Endodermal cell (in vitro differentiated cells): ENCODE measurements around the gene RELCH. TPM values are rescaled to one million over a fixed set of nuclear protein-coding genes. Genes with fewer than 3 reads are reported as not detected.

Experiments used
- DNase-seq: peaks from one replicate; pipeline ENCODE4 v3.0.0-alpha.2; 2017
- H3K27ac ChIP-seq: 2 replicates; pipeline ENCODE4 v1.5.1; 2013; ENCODE audit warnings: mild to moderate bottlenecking, low read depth, low read length, moderate library complexity
- H3K27me3 ChIP-seq: 2 replicates; pipeline ENCODE4 v1.6.1; 2013; ENCODE audit warnings: mild to moderate bottlenecking, low read length, moderate library complexity; ENCODE audit not compliant: insufficient read depth, control insufficient read depth, poor library complexity, severe bottlenecking
- H3K36me3 ChIP-seq: 2 replicates; pipeline ENCODE4 v1.7.0; 2013; ENCODE audit warnings: mild to moderate bottlenecking, low read length, moderate library complexity; ENCODE audit not compliant: control insufficient read depth, insufficient read depth
- H3K4me1 ChIP-seq: one replicate; pipeline ENCODE4 v1.7.0; 2013; ENCODE audit warnings: low read length; ENCODE audit not compliant: control insufficient read depth, insufficient read depth
- H3K4me3 ChIP-seq: 2 replicates; pipeline ENCODE4 v1.5.1; 2013; ENCODE audit warnings: mild to moderate bottlenecking, low read length, moderate library complexity
- H3K9ac ChIP-seq: 2 replicates; pipeline ENCODE4 v1.6.1; 2013; ENCODE audit warnings: mild to moderate bottlenecking, low read length, moderate library complexity; ENCODE audit not compliant: poor library complexity, severe bottlenecking; ENCODE audit errors: extremely low read depth
- H3K9me3 ChIP-seq: 2 replicates; pipeline ENCODE4 v1.6.1; 2013; ENCODE audit warnings: mild to moderate bottlenecking, low read length, moderate library complexity; ENCODE audit not compliant: control insufficient read depth
- H3K27ac Mint-ChIP-seq: 2 replicates; pipeline ENCODE4 v1.8.0; 2020; ENCODE audit warnings: mixed read lengths
- H3K27me3 Mint-ChIP-seq: 2 replicates; pipeline ENCODE4 v1.8.0; 2021; ENCODE audit warnings: mild to moderate bottlenecking, mixed read lengths; ENCODE audit not compliant: insufficient read depth
- H3K36me3 Mint-ChIP-seq: 2 replicates; pipeline ENCODE4 v1.8.0; 2020; ENCODE audit warnings: low read depth, mixed read lengths
- H3K4me1 Mint-ChIP-seq: 2 replicates; pipeline ENCODE4 v1.8.0; 2020; ENCODE audit warnings: mixed read lengths
- H3K4me3 Mint-ChIP-seq: 2 replicates; pipeline ENCODE4 v1.8.0; 2020; ENCODE audit warnings: mild to moderate bottlenecking, moderate library complexity, mixed read lengths
- H3K9me3 Mint-ChIP-seq: 2 replicates; pipeline ENCODE4 v1.8.0; 2020; ENCODE audit warnings: mild to moderate bottlenecking, mixed read lengths
- WGBS, 2 experiments: methylation state at CpG; one replicate each; pipeline versions ENCODE4 v1.1.5 to v1.1.7; 2013; ENCODE audit warnings: missing lambda C conversion rate in 2 of 2, mixed read lengths in 1 of 2; ENCODE audit not compliant: insufficient coverage in 1 of 2, insufficient read length in 1 of 2; 5-methylcytosine and 5-hydroxymethylcytosine counted together
- total RNA-seq, 2 donors: library from RNA; stranded (reverse); fragmentation: NEBNext Ultra II Directional in 1 of 2; extraction: Animal tissue kit (Norgen Biotek cat#: 25700) in 1 of 2; gene quantifications; 2 replicates in 1 of 2; 3 replicates in 1 of 2; pipeline ENCODE4 v1.2.1, GENCODE V29; 2021
- TF ChIP-seq, protein P1 (sequence below): fragments of 200-600 bp; sonication (generic); conservative IDR thresholded peaks from 2 replicates; pipeline ENCODE4 v1.5.0; 2021; ENCODE audit warnings: antibody characterized with exemption, mild to moderate bottlenecking

Gene RELCH
- total RNA-seq, 2 donors from 2014 or later, result 29.4 to 32.0 TPM

GRCh38 chr18:62331581-62332356, 144.7 kb downstream of the RELCH start:
- peaks cover 29% of the 10 kb centered on the region for H3K4me1 ChIP-seq
- H3K36me3 Mint-ChIP-seq, result no peaks in the 10 kb centered on the region
- H3K27me3 Mint-ChIP-seq, result peaks cover 7% of the 10 kb centered on the region
- no peaks in the 10 kb centered on the region for H3K36me3 ChIP-seq
- TF ChIP-seq, protein P1, sequence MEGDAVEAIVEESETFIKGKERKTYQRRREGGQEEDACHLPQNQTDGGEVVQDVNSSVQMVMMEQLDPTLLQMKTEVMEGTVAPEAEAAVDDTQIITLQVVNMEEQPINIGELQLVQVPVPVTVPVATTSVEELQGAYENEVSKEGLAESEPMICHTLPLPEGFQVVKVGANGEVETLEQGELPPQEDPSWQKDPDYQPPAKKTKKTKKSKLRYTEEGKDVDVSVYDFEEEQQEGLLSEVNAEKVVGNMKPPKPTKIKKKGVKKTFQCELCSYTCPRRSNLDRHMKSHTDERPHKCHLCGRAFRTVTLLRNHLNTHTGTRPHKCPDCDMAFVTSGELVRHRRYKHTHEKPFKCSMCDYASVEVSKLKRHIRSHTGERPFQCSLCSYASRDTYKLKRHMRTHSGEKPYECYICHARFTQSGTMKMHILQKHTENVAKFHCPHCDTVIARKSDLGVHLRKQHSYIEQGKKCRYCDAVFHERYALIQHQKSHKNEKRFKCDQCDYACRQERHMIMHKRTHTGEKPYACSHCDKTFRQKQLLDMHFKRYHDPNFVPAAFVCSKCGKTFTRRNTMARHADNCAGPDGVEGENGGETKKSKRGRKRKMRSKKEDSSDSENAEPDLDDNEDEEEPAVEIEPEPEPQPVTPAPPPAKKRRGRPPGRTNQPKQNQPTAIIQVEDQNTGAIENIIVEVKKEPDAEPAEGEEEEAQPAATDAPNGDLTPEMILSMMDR, result no peak
- no peaks in the 10 kb centered on the region for H3K27me3 ChIP-seq
- WGBS, 2 experiments, result 98% methylated on average over 6 to 8 of the region's 8 CpGs
- no peak overlapping the region for H3K27ac ChIP-seq
- H3K4me3 ChIP-seq, result no peak overlapping the region
- H3K4me1 Mint-ChIP-seq, result peaks cover 50% of the 10 kb centered on the region
- no peaks in the 10 kb centered on the region for H3K9me3 ChIP-seq
- H3K4me3 Mint-ChIP-seq, result no peak overlapping the region
- no peak for DNase-seq
- H3K9me3 Mint-ChIP-seq, result no peaks in the 10 kb centered on the region
- no peak overlapping the region for H3K27ac Mint-ChIP-seq
- H3K9ac ChIP-seq, result no peak overlapping the region

GRCh38 chr18:62332431-62332830, 145.4 kb downstream of the RELCH start:
- TF ChIP-seq, protein P1, result no peak
- Mint-ChIP-seq H3K4me1 (peaks cover 46% of the 10 kb centered on the region), H3K27ac (no peak overlapping the region), H3K9me3 (no peaks in the 10 kb centered on the region), H3K27me3 (peaks cover 2% of the 10 kb centered on the region), H3K4me3 (no peak overlapping the region), H3K36me3 (no peaks in the 10 kb centered on the region)
- Histone ChIP-seq H3K27ac (no peak overlapping the region), H3K27me3 (no peaks in the 10 kb centered on the region), H3K36me3 (no peaks in the 10 kb centered on the region), H3K9me3 (no peaks in the 10 kb centered on the region), H3K9ac (no peak overlapping the region), H3K4me3 (no peak overlapping the region), H3K4me1 (peaks cover 25% of the 10 kb centered on the region)
- DNase-seq, result no peak
- WGBS, 2 experiments, result 99% methylated on average over 3 of the region's 3 CpGs; no CpG with 5 or more reads in 1 of the 2 experiments

GRCh38 chr18:62332964-62333695, 146.1 kb downstream of the RELCH start:
- peaks cover 2% of the 10 kb centered on the region for H3K27me3 Mint-ChIP-seq
- no peak overlapping the region for H3K27ac ChIP-seq
- H3K4me1 Mint-ChIP-seq, result peaks cover 42% of the 10 kb centered on the region
- no peak overlapping the region for H3K4me3 Mint-ChIP-seq
- no peak overlapping the region for H3K4me3 ChIP-seq
- H3K36me3 Mint-ChIP-seq, result no peaks in the 10 kb centered on the region
- no peaks in the 10 kb centered on the region for H3K9me3 ChIP-seq
- 88 to 92% methylated on average over 10 to 13 of the region's 13 CpGs for WGBS, 2 experiments
- no peak overlapping the region for H3K27ac Mint-ChIP-seq
- H3K27me3 ChIP-seq, result no peaks in the 10 kb centered on the region
- DNase-seq, result no peak
- H3K36me3 ChIP-seq, result no peaks in the 10 kb centered on the region
- TF ChIP-seq, protein P1, result no peak
- H3K9ac ChIP-seq, result no peak overlapping the region
- H3K9me3 Mint-ChIP-seq, result no peaks in the 10 kb centered on the region
- peaks cover 26% of the 10 kb centered on the region for H3K4me1 ChIP-seq
